ENCODE results near the gene TEKT5. TPM values are rescaled to one million over a fixed set of nuclear protein-coding genes. Genes with fewer than 3 reads are reported as not detected.

TEKT5 gene
- total RNA-seq, 2 donors from 2014 or later = 0.36 to 3.9 TPM

- no peaks in the 10 kb centered on the region for H3K36me3 ChIP-seq
- no peak for DNase-seq (ENCODE audit: low spot score)
- TF ChIP-seq CTCF (IDR thresholded peaks at IDR 0.05) (no peak), POLR2A (IDR thresholded peaks at IDR 0.05) (no peak), POLR2AphosphoS5 (IDR thresholded peaks at IDR 0.05) (no peak)
- intact Hi-C loops (cut with DNase I) = no loop called here
- no peak overlapping the region for H3K27ac ChIP-seq
- H3K27me3 ChIP-seq (replicated peaks; ENCODE audit: insufficient read depth) = no peaks in the 10 kb centered on the region
- H3K4me3 ChIP-seq = no peak overlapping the region
- WGBS = 80% methylated on average over 3 of the region's 3 CpGs
- no peaks in the 10 kb centered on the region for H3K9me3 ChIP-seq
- H3K4me1 ChIP-seq (replicated peaks) = peaks cover under 1% of the 10 kb centered on the region
Observed at GRCh38 chr16:10605636-10606035, 89.1 kb downstream of the TEKT5 start.

DNA sequence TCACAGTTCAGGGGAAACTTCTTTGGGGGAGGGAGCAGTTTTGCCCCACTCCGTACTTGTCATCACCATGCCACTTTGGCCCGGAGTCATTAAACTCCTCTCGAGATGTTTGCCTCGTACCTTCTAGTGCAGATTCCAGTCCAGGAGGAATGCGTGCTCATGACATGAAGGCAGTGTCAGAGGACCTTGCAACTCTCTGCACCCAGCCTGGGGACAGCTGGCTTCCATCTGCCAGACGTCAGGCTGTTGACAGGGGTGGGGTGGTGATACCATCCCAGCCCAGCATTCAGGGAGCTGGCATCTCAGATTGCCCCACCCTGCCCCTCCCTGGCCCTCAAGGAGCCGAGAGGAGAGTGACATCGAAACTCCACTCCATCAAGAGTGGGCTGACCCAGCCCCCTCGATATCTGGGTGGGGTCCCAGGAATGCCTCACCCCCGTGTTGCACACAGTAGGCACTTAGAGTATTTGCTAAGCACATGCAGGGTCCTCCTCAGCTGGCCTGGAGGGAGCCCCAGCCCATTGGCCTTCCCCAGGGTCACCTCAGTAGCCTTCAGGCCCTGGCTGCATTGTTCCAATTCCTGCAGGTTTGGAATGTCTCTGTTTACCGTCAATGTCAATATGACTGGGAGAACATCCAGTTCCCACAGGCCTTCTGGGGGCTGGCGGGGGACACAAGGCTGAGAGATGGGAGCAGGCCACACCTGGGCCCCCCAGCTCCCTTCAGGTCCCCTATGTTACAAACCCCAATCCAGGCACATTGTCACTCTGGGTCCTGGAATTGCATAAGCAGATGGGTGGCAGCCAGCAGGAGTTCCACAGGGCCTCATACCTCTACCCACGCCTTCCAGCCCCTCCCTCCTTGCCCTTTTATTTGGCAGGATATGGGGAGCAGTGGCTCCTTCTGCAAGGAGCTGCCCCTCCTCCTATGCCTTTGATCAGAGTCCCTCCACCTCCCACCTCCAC is 93.0 kb downstream of the TEKT5 start:
- peak; percentile 67 for DNase-seq (ENCODE audit: low spot score)
- Histone ChIP-seq H3K4me1 (replicated peaks) (peaks cover 2% of the 10 kb centered on the region), H3K9me3 (no peaks in the 10 kb centered on the region), H3K36me3 (no peaks in the 10 kb centered on the region), H3K4me3 (no peak overlapping the region), H3K27me3 (replicated peaks; ENCODE audit: insufficient read depth) (no peaks in the 10 kb centered on the region), H3K27ac (peak overlapping the region; percentile 33 to 37)
- TF ChIP-seq CTCF (IDR thresholded peaks at IDR 0.05) (no peak), POLR2A (IDR thresholded peaks at IDR 0.05) (no peak), POLR2AphosphoS5 (IDR thresholded peaks at IDR 0.05) (peak; percentile 63)
- 21% methylated on average over 13 of the region's 13 CpGs for WGBS
- intact Hi-C loops (cut with DNase I) = no loop called here

DNA sequence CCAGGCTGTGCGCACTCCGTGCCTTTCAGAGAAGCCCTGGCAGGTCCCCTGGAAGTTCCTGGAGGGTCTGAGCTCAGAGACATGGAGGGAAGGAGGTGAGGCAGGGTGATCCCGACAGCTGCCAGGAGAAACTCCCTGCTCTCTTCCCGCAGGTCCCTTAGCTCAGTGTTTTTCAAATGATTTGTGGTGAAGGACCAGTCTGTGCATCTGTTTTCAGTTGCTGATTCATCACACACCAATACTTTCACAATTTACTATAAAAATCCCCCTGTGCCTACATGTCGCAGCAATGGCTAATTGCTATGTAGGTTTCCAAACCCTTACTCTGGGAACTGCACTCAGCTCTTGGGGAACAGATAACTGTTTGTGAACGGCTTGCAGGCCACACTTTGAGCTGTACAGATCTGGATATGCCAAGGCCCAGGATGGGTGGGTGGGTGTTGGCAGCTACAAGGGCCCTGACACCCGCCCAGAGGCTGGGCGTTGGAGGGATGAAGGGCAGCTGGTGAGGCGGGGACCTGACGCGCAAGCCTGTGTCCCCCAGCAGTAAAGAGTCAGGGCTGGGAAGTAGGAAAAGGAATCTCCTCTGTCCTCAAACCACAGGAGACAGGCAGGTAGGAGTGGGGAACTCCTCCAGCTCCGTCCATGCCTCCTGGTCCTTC is 93.8 kb downstream of the TEKT5 start:
- peaks cover 2% of the 10 kb centered on the region for H3K4me1 ChIP-seq (replicated peaks)
- no peaks in the 10 kb centered on the region for H3K27me3 ChIP-seq (replicated peaks; ENCODE audit: insufficient read depth)
- H3K4me3 ChIP-seq = no peak overlapping the region
- intact Hi-C loops (cut with DNase I) = no loop called here
- WGBS = 54% methylated on average over 11 of the region's 12 CpGs
- TF ChIP-seq POLR2A (IDR thresholded peaks at IDR 0.05) (no peak), CTCF (IDR thresholded peaks at IDR 0.05) (no peak), POLR2AphosphoS5 (IDR thresholded peaks at IDR 0.05) (no peak)
- no peak for DNase-seq (ENCODE audit: low spot score)
- H3K27ac ChIP-seq = peak overlapping the region in 1 of 2 donors; percentile 37
- no peaks in the 10 kb centered on the region for H3K9me3 ChIP-seq
- H3K36me3 ChIP-seq = no peaks in the 10 kb centered on the region

DNA sequence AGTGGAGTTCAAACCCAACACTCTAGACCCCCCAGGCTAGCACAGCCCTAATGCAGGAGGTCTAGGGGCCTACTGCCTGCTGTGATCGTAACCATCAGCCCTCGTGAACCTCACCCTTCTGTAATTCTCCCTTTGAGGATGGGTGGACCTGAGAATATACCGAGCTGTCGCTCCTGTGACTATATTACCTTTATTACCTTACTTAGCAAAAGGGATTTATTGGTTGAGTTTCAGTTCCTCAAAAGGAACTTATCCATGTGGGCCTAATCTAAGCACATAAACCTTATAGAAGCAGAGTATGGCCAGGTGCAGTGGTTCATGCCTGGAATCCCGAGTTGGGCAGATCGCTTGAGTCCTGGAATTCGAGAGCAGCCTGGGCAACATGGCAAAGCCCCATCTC is 95.1 kb downstream of the TEKT5 start:
- no peak for DNase-seq (ENCODE audit: low spot score)
- Histone ChIP-seq H3K4me1 (replicated peaks) (peaks cover 2% of the 10 kb centered on the region), H3K27ac (no peak overlapping the region), H3K27me3 (replicated peaks; ENCODE audit: insufficient read depth) (no peaks in the 10 kb centered on the region), H3K9me3 (no peaks in the 10 kb centered on the region), H3K36me3 (no peaks in the 10 kb centered on the region), H3K4me3 (no peak overlapping the region)
- intact Hi-C loops (cut with DNase I) = no loop called here
- WGBS = 93% methylated on average over 7 of the region's 7 CpGs
- TF ChIP-seq POLR2AphosphoS5 (IDR thresholded peaks at IDR 0.05) = no peak
- TF ChIP-seq CTCF (IDR thresholded peaks at IDR 0.05) = no peak
- TF ChIP-seq POLR2A (IDR thresholded peaks at IDR 0.05) = no peak
